ENCODE measurements around the gene IRF2BPL.

The IRF2BPL gene

GRCh38 chr14:77045238-77046162, 17.0 kb upstream of the IRF2BPL start:
- CTCF ChIA-PET: interaction anchor here (0.6 to 3.9 kb wide), 11 partner anchors 8 to 134 kb away, joined by 3 to 32 read pairs (median 6); partner anchors contain the start of gene IRF2BPL
- H3K4me3 Mint-ChIP-seq: no peak overlapping the region
- no peaks in the 10 kb centered on the region for H3K36me3 Mint-ChIP-seq
- H3K27ac Mint-ChIP-seq: no peak overlapping the region
- DNase-seq: no peak
- peaks cover 11% of the 10 kb centered on the region for H3K27me3 Mint-ChIP-seq
- H3K9me3 Mint-ChIP-seq: no peaks in the 10 kb centered on the region
- peaks cover 64% of the 10 kb centered on the region for H3K4me1 Mint-ChIP-seq

- CTCF ChIA-PET: interaction anchor here (1.5 to 3.9 kb wide), 8 partner anchors 8 to 134 kb away, joined by 5 to 32 read pairs (median 6); no protein-coding TSS in a partner anchor
- no peaks in the 10 kb centered on the region for H3K36me3 Mint-ChIP-seq
- peaks cover 11% of the 10 kb centered on the region for H3K27me3 Mint-ChIP-seq
- H3K4me3 Mint-ChIP-seq: no peak overlapping the region
- H3K27ac Mint-ChIP-seq: no peak overlapping the region
- H3K4me1 Mint-ChIP-seq: peaks cover 70% of the 10 kb centered on the region
- H3K9me3 Mint-ChIP-seq: no peaks in the 10 kb centered on the region
- no peak for DNase-seq
These were observed 16.3 kb upstream of the IRF2BPL start for GRCh38 chr14:77044783-77045237.

GRCh38 chr14:77043984-77044485, 15.5 kb upstream of the IRF2BPL start:
- no peak overlapping the region for H3K4me3 Mint-ChIP-seq
- H3K4me1 Mint-ChIP-seq: peaks cover 78% of the 10 kb centered on the region
- no peaks in the 10 kb centered on the region for H3K9me3 Mint-ChIP-seq
- DNase-seq: no peak
- no peaks in the 10 kb centered on the region for H3K36me3 Mint-ChIP-seq
- CTCF ChIA-PET: interaction anchor here (1.5 to 3.9 kb wide), 7 partner anchors 9 to 133 kb away, joined by 4 to 32 read pairs (median 7); no protein-coding TSS in a partner anchor
- H3K27me3 Mint-ChIP-seq: peaks cover 11% of the 10 kb centered on the region
- no peak overlapping the region for H3K27ac Mint-ChIP-seq

- peak; percentile 55 for DNase-seq
- CTCF ChIA-PET: interaction anchor here (1.4 to 5.9 kb wide), 12 partner anchors 10 to 168 kb away, joined by 4 to 32 read pairs (median 8); partner anchors contain the start of gene IRF2BPL
- H3K27ac Mint-ChIP-seq: peak overlapping the region; percentile 57
- peaks cover 85% of the 10 kb centered on the region for H3K4me1 Mint-ChIP-seq
- H3K27me3 Mint-ChIP-seq: peaks cover 11% of the 10 kb centered on the region
- no peaks in the 10 kb centered on the region for H3K9me3 Mint-ChIP-seq
- H3K4me3 Mint-ChIP-seq: peak overlapping the region; percentile 1
- H3K36me3 Mint-ChIP-seq: no peaks in the 10 kb centered on the region
These were observed 14.9 kb upstream of the IRF2BPL start for GRCh38 chr14:77043177-77043983.

GRCh38 chr14:77041881-77042545, 13.5 kb upstream of the IRF2BPL start:
- H3K27me3 Mint-ChIP-seq: peaks cover 11% of the 10 kb centered on the region
- H3K4me1 Mint-ChIP-seq: peaks cover 96% of the 10 kb centered on the region
- peak overlapping the region; percentile 100 for H3K27ac Mint-ChIP-seq
- H3K4me3 Mint-ChIP-seq: no peak overlapping the region
- H3K9me3 Mint-ChIP-seq: no peaks in the 10 kb centered on the region
- H3K36me3 Mint-ChIP-seq: no peaks in the 10 kb centered on the region
- no peak for DNase-seq
- CTCF ChIA-PET: interaction anchor here (0.9 to 5.9 kb wide), 13 partner anchors 9 to 167 kb away, joined by 3 to 32 read pairs (median 7); partner anchors contain the start of gene IRF2BPL

- Mint-ChIP-seq H3K4me3 (peak overlapping the region; percentile 65), H3K36me3 (peaks cover 1% of the 10 kb centered on the region), H3K9me3 (no peaks in the 10 kb centered on the region), H3K4me1 (peaks cover 96% of the 10 kb centered on the region), H3K27ac (peak overlapping the region; percentile 100), H3K27me3 (peaks cover 11% of the 10 kb centered on the region)
- peak; percentile 55 for DNase-seq
- CTCF ChIA-PET: interaction anchor here (1.1 to 5.9 kb wide), 14 partner anchors 12 to 132 kb away, joined by 3 to 32 read pairs (median 6); partner anchors contain the start of gene IRF2BPL
These were observed 12.5 kb upstream of the IRF2BPL start for GRCh38 chr14:77040741-77041653.

GRCh38 chr14:77040059-77040740, 11.7 kb upstream of the IRF2BPL start:
- Mint-ChIP-seq H3K27ac (peak overlapping the region; percentile 100), H3K4me1 (peaks cover 94% of the 10 kb centered on the region), H3K27me3 (peaks cover 6% of the 10 kb centered on the region), H3K9me3 (no peaks in the 10 kb centered on the region), H3K36me3 (peaks cover 1% of the 10 kb centered on the region), H3K4me3 (peak overlapping the region; percentile 65)
- DNase-seq: peak; percentile 96
- CTCF ChIA-PET: interaction anchor here (0.8 to 5.9 kb wide), 11 partner anchors 11 to 164 kb away, joined by 3 to 28 read pairs (median 6); partner anchors contain the start of gene IRF2BPL

GRCh38 chr14:77039285-77040058, 11.0 kb upstream of the IRF2BPL start:
- Mint-ChIP-seq H3K27ac (peak overlapping the region; percentile 100), H3K27me3 (peaks cover 6% of the 10 kb centered on the region), H3K4me3 (peak overlapping the region; percentile 65), H3K36me3 (peaks cover 1% of the 10 kb centered on the region), H3K9me3 (no peaks in the 10 kb centered on the region), H3K4me1 (peaks cover 94% of the 10 kb centered on the region)
- CTCF ChIA-PET: interaction anchor here (0.6 to 5.9 kb wide), 12 partner anchors 10 to 164 kb away, joined by 3 to 28 read pairs (median 6); partner anchors contain the start of gene IRF2BPL
- no peak for DNase-seq

GRCh38 chr14:77037938-77038568, 9.5 kb upstream of the IRF2BPL start:
- Mint-ChIP-seq H3K4me1 (peaks cover 91% of the 10 kb centered on the region), H3K36me3 (peaks cover 1% of the 10 kb centered on the region), H3K4me3 (peak overlapping the region; percentile 65), H3K9me3 (no peaks in the 10 kb centered on the region), H3K27ac (peak overlapping the region; percentile 100), H3K27me3 (no peaks in the 10 kb centered on the region)
- CTCF ChIA-PET: interaction anchor here (5.9 kb wide), 1 partner anchor 125 kb away, joined by 28 read pairs; no protein-coding TSS in a partner anchor
- DNase-seq: peak; percentile 68

- H3K4me3 Mint-ChIP-seq: peak overlapping the region; percentile 65
- no peak for DNase-seq
- CTCF ChIA-PET: interaction anchor here (0.8 to 6.4 kb wide), 4 partner anchors 9 to 124 kb away, joined by 3 to 46 read pairs (median 18); no protein-coding TSS in a partner anchor
These were observed 8.9 kb upstream of the IRF2BPL start for GRCh38 chr14:77037215-77037937.

More at GRCh38 chr14:77037215-77037937, 8.9 kb upstream of the IRF2BPL start:
- Mint-ChIP-seq H3K9me3 (no peaks in the 10 kb centered on the region), H3K36me3 (peaks cover 1% of the 10 kb centered on the region), H3K27me3 (no peaks in the 10 kb centered on the region), H3K4me1 (peaks cover 92% of the 10 kb centered on the region), H3K27ac (peak overlapping the region; percentile 100)

All from activated naive CD4-positive, alpha-beta T cell treated with anti-CD3 and anti-CD28 coated beads, Interleukin-2, amount 10 ng/mL, durations not matched to agents 7 days and 5 days (primary cell).